MCF 10A (cell line): ENCODE data around the gene RAPGEF3. TPM values are rescaled to one million over a fixed set of nuclear protein-coding genes. Genes with fewer than 3 reads are reported as not detected.

Source experiments
- BruUV-seq: library from RNA; stranded (reverse); fragments of 400-500 nt; replicated peaks from 2 replicates; lab custom pipeline; 2021; lab: Mats Ljungman, UMichigan
- CTCF ChIA-PET: fragments of 300-600 bp; sonication (Branson Sonifier 250); formaldehyde crosslinking; extraction: SDS; loops from one replicate; lab custom pipeline; 2021; ENCODE audit warnings: antibody characterized with exemption, inconsistent platforms; lab: Yijun Ruan, JAX
- POLR2A ChIA-PET: fragments of 300-600, 350-650 bp; sonication (Branson Sonifier 250); formaldehyde crosslinking; extraction: SDS; loops from one replicate; lab custom pipeline; 2020; ENCODE audit warnings: antibody characterized with exemption, inconsistent platforms; lab: Yijun Ruan, JAX
- DNase-seq: peaks from one replicate; pipeline ENCODE4 v3.0.0-alpha.2; 2018; ENCODE audit not compliant: unreplicated experiment
- H3K27ac Mint-ChIP-seq: one replicate; pipeline ENCODE4 v1.8.0; 2022; ENCODE audit warnings: mild to moderate bottlenecking, low read depth, mixed read lengths; ENCODE audit not compliant: unreplicated experiment
- H3K27me3 Mint-ChIP-seq: one replicate; pipeline ENCODE4 v1.8.0; 2022; ENCODE audit warnings: mixed read lengths; ENCODE audit not compliant: insufficient read depth, unreplicated experiment
- H3K36me3 Mint-ChIP-seq: one replicate; pipeline ENCODE4 v1.8.0; 2022; ENCODE audit warnings: mild to moderate bottlenecking, moderate library complexity, mixed read lengths; ENCODE audit not compliant: insufficient read depth, unreplicated experiment
- H3K4me1 Mint-ChIP-seq: one replicate; pipeline ENCODE4 v1.8.0; 2022; ENCODE audit warnings: mixed read lengths; ENCODE audit not compliant: insufficient read depth, unreplicated experiment
- H3K4me3 Mint-ChIP-seq: one replicate; pipeline ENCODE4 v1.8.0; 2022; ENCODE audit warnings: mild to moderate bottlenecking, moderate library complexity, mixed read lengths; ENCODE audit not compliant: unreplicated experiment
- H3K9me3 Mint-ChIP-seq: one replicate; pipeline ENCODE4 v1.8.0; 2022; ENCODE audit warnings: mixed read lengths; ENCODE audit not compliant: unreplicated experiment
- CTCF ChIP-seq: fragments of 200-600 bp; IDR thresholded peaks from one replicate; pipeline ENCODE4 v1.8.0; 2022; ENCODE audit warnings: antibody characterized with exemption, mild to moderate bottlenecking; ENCODE audit not compliant: unreplicated experiment
- intact Hi-C: fragments of 100-400 bp; cut with micrococcal nuclease; formaldehyde crosslinking; loops from 2 replicates; pipeline ENCODE4 v1.14.1; 2022
- total RNA-seq: library from RNA; stranded (reverse); gene quantifications from 2 replicates; pipeline ENCODE4 v1.2.3, GENCODE V29; 2022

The RAPGEF3 gene
- total RNA-seq, 1 experiment from 2014 or later: 1.4 TPM

GRCh38 chr12:47753021-47754001 lies 5.4 kb downstream of the RAPGEF3 start:
- intact Hi-C loops: no loop called here
- CTCF ChIA-PET: interaction anchor here (0.6 to 14.4 kb wide), 7 partner anchors 10 to 86 kb away, joined by 3 to 262 read pairs (median 5); partner anchors contain the start of gene SLC48A1
- H3K27ac Mint-ChIP-seq: peak overlapping the region; percentile 89

GRCh38 chr12:47752552-47752951 lies 6.1 kb downstream of the RAPGEF3 start:
- Mint-ChIP-seq H3K4me3 (peak overlapping the region; percentile 35), H3K27ac (peak overlapping the region; percentile 89), H3K27me3 (no peaks in the 10 kb centered on the region), H3K4me1 (peaks cover 32% of the 10 kb centered on the region), H3K9me3 (no peaks in the 10 kb centered on the region), H3K36me3 (peaks cover 6% of the 10 kb centered on the region)
- no peak for TF ChIP-seq CTCF
- POLR2A ChIA-PET: interaction anchor here (1.1 to 4.6 kb wide), 5 partner anchors 11 to 68 kb away, joined by 3 to 19 read pairs (median 12); partner anchors contain the start of gene SLC48A1
- DNase-seq: peak; percentile 73
- no TSS peak for BruUV-seq
- intact Hi-C loops: no loop called here
- CTCF ChIA-PET: interaction anchor here (0.7 to 14.4 kb wide), 5 partner anchors 10 to 89 kb away, joined by 3 to 262 read pairs (median 4); partner anchors contain the start of gene SLC48A1

More at GRCh38 chr12:47753021-47754001, 5.4 kb downstream of the RAPGEF3 start:
- H3K9me3 Mint-ChIP-seq: no peaks in the 10 kb centered on the region
- peaks cover 32% of the 10 kb centered on the region for H3K4me1 Mint-ChIP-seq
- TF ChIP-seq CTCF: no peak
- POLR2A ChIA-PET: interaction anchor here (0.6 to 4.6 kb wide), 10 partner anchors 10 to 1097 kb away, joined by 3 to 22 read pairs (median 4); partner anchors contain the start of gene SLC48A1
- H3K4me3 Mint-ChIP-seq: peak overlapping the region; percentile 35
- peak; percentile 76 for DNase-seq
- BruUV-seq: TSS peak; percentile 50
- no peaks in the 10 kb centered on the region for H3K27me3 Mint-ChIP-seq
- peaks cover 6% of the 10 kb centered on the region for H3K36me3 Mint-ChIP-seq

GRCh38 chr12:47752121-47752520 lies 6.6 kb downstream of the RAPGEF3 start:
- H3K4me3 Mint-ChIP-seq: no peak overlapping the region

More at GRCh38 chr12:47752121-47752520, 6.6 kb downstream of the RAPGEF3 start:
- BruUV-seq: no TSS peak
- H3K4me1 Mint-ChIP-seq: peaks cover 32% of the 10 kb centered on the region
- H3K27ac Mint-ChIP-seq: peak overlapping the region; percentile 89
- ChIA-PET CTCF (interaction anchor here (0.6 to 14.4 kb wide), 8 partner anchors 10 to 345 kb away, joined by 3 to 262 read pairs (median 4); partner anchors contain the start of gene SLC48A1), POLR2A (interaction anchor here (1.1 to 4.6 kb wide), 5 partner anchors 11 to 69 kb away, joined by 3 to 19 read pairs (median 12); partner anchors contain the start of gene SLC48A1)
- intact Hi-C loops: no loop called here
- peaks cover 6% of the 10 kb centered on the region for H3K36me3 Mint-ChIP-seq
- H3K9me3 Mint-ChIP-seq: no peaks in the 10 kb centered on the region
- DNase-seq: no peak
- H3K27me3 Mint-ChIP-seq: no peaks in the 10 kb centered on the region
- no peak for TF ChIP-seq CTCF
